Spinal cord (tissue), 10 donors: ENCODE data around the gene KNDC1. TPM values are rescaled to one million over a fixed set of nuclear protein-coding genes. Genes with fewer than 3 reads are reported as not detected.

ENCODE experiments used
- DNase-seq, 6 donors: peaks; one replicate each; pipeline versions ENCODE4 v3.0.0 to v3.0.0-alpha.2; 2013 to 2015; ENCODE audit warnings: low spot score in 6 of 6, low read depth in 4 of 6
- H3K27ac ChIP-seq: one replicate; pipeline ENCODE4 v1.5.1; 2013; ENCODE audit warnings: low read depth, low read length, control low read depth
- H3K27me3 ChIP-seq: one replicate; pipeline ENCODE4 v1.6.1; 2013; ENCODE audit warnings: low read length; ENCODE audit not compliant: control insufficient read depth, insufficient read depth
- H3K36me3 ChIP-seq: one replicate; pipeline ENCODE4 v1.6.1; 2013; ENCODE audit warnings: low read length; ENCODE audit not compliant: control insufficient read depth, insufficient read depth
- H3K4me1 ChIP-seq: one replicate; pipeline ENCODE4 v1.6.1; 2013; ENCODE audit warnings: low read length; ENCODE audit not compliant: control insufficient read depth, insufficient read depth
- H3K4me3 ChIP-seq: one replicate; pipeline ENCODE4 v1.5.1; 2013; ENCODE audit warnings: low read depth, low read length, control low read depth
- H3K9me3 ChIP-seq: one replicate; pipeline ENCODE4 v1.6.1; 2013; ENCODE audit warnings: low read length; ENCODE audit not compliant: control insufficient read depth, insufficient read depth
- WGBS: methylation state at CpG from one replicate; pipeline ENCODE4 v1.1.5; 2013; ENCODE audit warnings: missing lambda C conversion rate; ENCODE audit not compliant: insufficient coverage; 5-methylcytosine and 5-hydroxymethylcytosine counted together
- polyA plus RNA-seq, 2 donors: library from polyadenylated mRNA; unstranded; fragments of 120-200 nt; gene quantifications; one replicate each; pipeline ENCODE4 v1.2.1, GENCODE V29; 2013; ENCODE audit not compliant: insufficient read length in 2 of 2
- total RNA-seq, 2 donors: library from RNA; depleted of rRNA in 1 of 2; stranded (reverse); fragments of 120-200 nt in 1 of 2; fragments of >200 nt in 1 of 2; gene quantifications; one replicate each; pipeline versions ENCODE4 v1.2.3 to v1.2.4, GENCODE V29; 2013 to 2014
- donor health status: healthy.

Gene KNDC1
- total and polyA plus RNA-seq, 4 donors = 8.3 to 35.8 (median 23.5) TPM

DNA sequence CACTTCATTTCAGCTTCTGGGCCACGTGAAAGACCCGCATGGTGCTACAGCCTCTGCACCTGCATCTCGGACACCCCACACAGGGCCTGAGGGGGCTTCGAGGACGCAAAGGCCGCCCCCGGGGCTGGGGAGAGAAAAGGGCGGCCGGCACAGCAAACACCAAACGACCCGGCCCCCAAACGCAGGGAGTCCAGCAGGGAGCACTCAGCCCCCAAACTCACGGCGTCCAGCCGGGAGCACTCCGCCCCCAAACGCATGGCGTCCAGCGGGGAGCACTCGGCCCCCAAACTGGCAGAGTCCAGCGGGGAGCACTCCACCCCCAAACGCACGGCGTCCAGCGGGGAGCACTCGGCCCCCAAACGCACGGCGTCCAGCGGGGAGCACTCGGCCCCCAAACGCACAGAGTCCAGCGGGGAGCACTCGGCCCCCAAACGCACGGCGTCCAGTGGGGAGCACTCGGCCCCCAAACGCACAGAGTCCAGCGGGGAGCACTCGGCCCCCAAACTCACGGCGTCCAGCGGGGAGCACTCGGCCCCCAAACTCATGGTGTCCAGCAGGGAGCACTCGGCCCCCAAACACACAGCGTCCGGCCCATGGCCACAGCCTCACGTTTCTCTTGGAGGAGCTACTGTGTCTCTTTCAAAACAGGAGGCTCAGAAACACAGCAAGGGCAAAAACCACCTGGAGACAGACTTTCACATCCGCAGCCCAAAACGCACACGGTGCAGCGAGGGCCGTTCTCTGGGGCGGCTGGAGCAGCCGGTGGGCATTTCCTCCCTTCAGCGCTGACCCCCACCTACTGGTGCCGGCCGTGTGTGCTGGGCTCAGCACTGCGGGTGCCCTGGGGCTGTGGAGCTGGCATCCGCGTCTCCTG is 43.0 kb downstream of the KNDC1 start:
- 88% methylated on average over 61 of the region's 62 CpGs for WGBS
- no peak overlapping the region for H3K27ac ChIP-seq
- H3K4me1 ChIP-seq = no peaks in the 10 kb centered on the region
- no peak for DNase-seq
- H3K4me3 ChIP-seq = no peak overlapping the region
- no peaks in the 10 kb centered on the region for H3K27me3 ChIP-seq
- peaks cover 97% of the 10 kb centered on the region for H3K36me3 ChIP-seq
- H3K9me3 ChIP-seq = no peaks in the 10 kb centered on the region

GRCh38 chr10:133203652-133204195 is 43.7 kb downstream of the KNDC1 start:
- no peaks in the 10 kb centered on the region for H3K27me3 ChIP-seq
- 88% methylated on average over 31 of the region's 31 CpGs for WGBS
- peaks cover 94% of the 10 kb centered on the region for H3K36me3 ChIP-seq
- H3K27ac ChIP-seq = no peak overlapping the region
- no peaks in the 10 kb centered on the region for H3K4me1 ChIP-seq
- H3K9me3 ChIP-seq = no peaks in the 10 kb centered on the region
- H3K4me3 ChIP-seq = no peak overlapping the region
- DNase-seq = no peak

DNA sequence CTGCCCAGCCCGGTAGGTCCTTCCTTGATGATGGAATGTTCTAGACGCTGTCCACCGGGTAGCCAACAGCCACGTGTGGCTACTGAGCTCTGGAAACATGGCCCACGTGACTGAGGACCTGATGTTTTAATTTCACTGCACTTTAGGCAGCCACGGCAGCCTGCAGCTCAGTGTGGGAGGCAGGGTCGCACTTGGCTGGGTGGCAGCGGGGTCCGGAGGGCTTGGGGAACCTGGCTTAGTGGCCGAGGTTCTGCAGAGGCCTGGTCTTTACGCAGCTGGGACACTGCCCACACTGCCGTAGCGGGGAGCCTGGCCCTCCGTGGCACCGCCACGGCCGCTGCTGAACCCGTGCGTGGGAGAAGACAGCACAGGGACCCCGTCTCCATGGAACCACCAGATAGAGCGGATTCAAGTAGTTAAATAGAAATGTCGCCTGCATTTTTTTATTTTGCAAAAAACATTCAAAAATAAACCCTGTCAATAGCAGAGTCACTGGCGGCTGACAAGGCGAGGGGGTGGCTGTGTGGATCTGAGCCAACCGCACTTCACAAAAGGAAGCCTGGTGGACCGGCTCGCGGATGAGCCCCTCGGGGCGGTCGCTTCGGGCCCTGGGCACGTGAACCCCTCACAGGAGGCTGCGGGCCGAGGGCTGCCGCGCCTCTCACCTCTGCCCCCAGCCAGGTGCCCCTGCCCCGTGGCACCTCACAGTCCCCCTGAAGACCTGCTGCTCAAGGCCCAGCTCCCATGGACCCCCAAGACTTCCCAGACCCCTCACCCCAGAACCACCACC is 44.4 kb downstream of the KNDC1 start:
- Histone ChIP-seq H3K27ac (no peak overlapping the region), H3K9me3 (no peaks in the 10 kb centered on the region), H3K4me3 (no peak overlapping the region), H3K4me1 (no peaks in the 10 kb centered on the region), H3K36me3 (peaks cover 93% of the 10 kb centered on the region), H3K27me3 (no peaks in the 10 kb centered on the region)
- WGBS = 92% methylated on average over 28 of the region's 38 CpGs
- no peak for DNase-seq

DNA sequence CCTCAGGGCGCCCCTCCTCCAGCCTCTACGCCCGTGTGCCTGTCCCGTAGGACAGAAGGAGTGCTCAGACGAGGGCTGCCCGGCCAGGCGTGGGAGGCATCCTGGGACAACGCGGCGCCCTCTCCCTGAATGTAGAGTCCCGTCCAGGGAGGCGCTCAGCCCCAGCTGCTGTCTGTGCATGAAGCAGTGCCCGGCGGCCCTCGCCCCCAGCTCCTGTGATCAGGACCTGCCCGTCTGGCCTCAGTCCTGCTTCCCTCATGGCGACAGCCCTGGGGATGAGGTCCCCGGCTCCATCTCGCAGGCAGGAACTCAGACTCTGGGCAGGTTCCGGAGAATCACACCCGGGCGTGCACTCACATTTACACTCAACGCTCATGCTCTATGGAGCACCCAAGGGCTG is 45.1 kb downstream of the KNDC1 start:
- Histone ChIP-seq H3K4me1 (no peaks in the 10 kb centered on the region), H3K9me3 (no peaks in the 10 kb centered on the region), H3K36me3 (peaks cover 92% of the 10 kb centered on the region), H3K27ac (no peak overlapping the region), H3K4me3 (no peak overlapping the region), H3K27me3 (no peaks in the 10 kb centered on the region)
- DNase-seq = no peak
- 91% methylated on average over 23 of the region's 23 CpGs for WGBS

- Histone ChIP-seq H3K4me3 (no peak overlapping the region), H3K4me1 (no peaks in the 10 kb centered on the region), H3K27me3 (no peaks in the 10 kb centered on the region), H3K9me3 (no peaks in the 10 kb centered on the region), H3K36me3 (peaks cover 90% of the 10 kb centered on the region), H3K27ac (no peak overlapping the region)
- 74% methylated on average over 17 of the region's 17 CpGs for WGBS
- no peak for DNase-seq
Measured at GRCh38 chr10:133206356-133207040, 46.5 kb downstream of the KNDC1 start.

DNA sequence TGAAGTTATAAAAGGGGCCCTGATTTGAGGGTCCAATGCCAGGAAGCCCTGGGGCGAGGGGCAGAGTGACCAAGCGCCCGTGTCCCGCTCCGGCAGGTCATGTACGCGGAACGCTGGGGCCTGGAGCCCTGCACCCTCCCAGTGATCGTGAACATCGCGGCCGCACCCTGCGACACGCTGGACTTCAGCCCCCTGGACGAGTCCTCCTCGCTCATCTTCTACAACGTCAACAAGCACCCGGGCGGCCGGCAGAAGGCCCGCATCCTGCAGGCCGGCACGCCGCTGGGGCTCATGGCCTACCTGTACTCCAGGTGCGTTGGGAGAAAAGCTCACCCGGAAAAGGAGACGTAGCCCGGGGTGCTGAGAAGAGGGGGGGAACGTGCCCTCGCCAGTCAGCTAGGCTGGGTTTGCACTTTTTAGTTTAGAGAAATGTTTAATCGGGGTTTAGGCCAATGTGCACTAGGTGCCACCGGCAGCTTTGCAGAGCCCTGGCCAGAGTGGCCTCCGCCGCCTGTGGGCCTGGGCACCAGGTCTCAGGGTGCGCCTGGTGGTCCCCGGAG is 47.1 kb downstream of the KNDC1 start:
- WGBS = 87% methylated on average over 36 of the region's 36 CpGs

GRCh38 chr10:133207627-133208026 is 47.6 kb downstream of the KNDC1 start:
- DNase-seq = no peak
- no peaks in the 10 kb centered on the region for H3K4me1 ChIP-seq

More for the DNA sequence above, 47.1 kb downstream of the KNDC1 start:
- no peak for DNase-seq
- Histone ChIP-seq H3K4me3 (no peak overlapping the region), H3K4me1 (no peaks in the 10 kb centered on the region), H3K9me3 (no peaks in the 10 kb centered on the region), H3K27ac (no peak overlapping the region), H3K36me3 (peaks cover 90% of the 10 kb centered on the region), H3K27me3 (no peaks in the 10 kb centered on the region)

DNA sequence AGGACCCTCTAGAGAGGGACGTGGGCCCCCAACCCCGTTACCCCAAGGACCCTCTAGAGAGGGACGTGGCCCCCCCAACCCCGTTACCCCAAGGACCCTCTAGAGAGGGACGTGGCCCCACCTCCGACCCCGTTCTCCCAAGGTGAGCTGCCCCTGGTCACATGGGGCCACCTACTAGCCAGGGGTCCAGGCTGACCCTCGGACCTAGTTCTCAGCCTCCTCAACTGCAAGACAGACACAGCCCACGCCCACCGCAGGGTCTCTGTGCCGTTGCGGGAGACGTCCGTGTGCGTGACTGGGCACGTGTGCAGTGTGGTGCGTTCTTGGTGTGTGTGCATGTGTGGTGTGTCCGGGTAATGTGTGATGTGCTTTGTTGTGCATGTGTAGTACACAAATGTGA is 48.4 kb downstream of the KNDC1 start:
- H3K4me3 ChIP-seq = no peak overlapping the region
- H3K4me1 ChIP-seq = no peaks in the 10 kb centered on the region
- H3K27me3 ChIP-seq = no peaks in the 10 kb centered on the region
- H3K9me3 ChIP-seq = no peaks in the 10 kb centered on the region
- no peak for DNase-seq
- peaks cover 90% of the 10 kb centered on the region for H3K36me3 ChIP-seq
- no peak overlapping the region for H3K27ac ChIP-seq
- 95% methylated on average over 16 of the region's 18 CpGs for WGBS

More at GRCh38 chr10:133207627-133208026, 47.6 kb downstream of the KNDC1 start:
- H3K9me3 ChIP-seq = no peaks in the 10 kb centered on the region
- WGBS = 78% methylated on average over 16 of the region's 17 CpGs
- H3K4me3 ChIP-seq = no peak overlapping the region
- H3K27me3 ChIP-seq = no peaks in the 10 kb centered on the region
- H3K36me3 ChIP-seq = peaks cover 90% of the 10 kb centered on the region
- no peak overlapping the region for H3K27ac ChIP-seq

GRCh38 chr10:133209117-133209516 is 49.1 kb downstream of the KNDC1 start:
- Histone ChIP-seq H3K27ac (no peak overlapping the region), H3K27me3 (no peaks in the 10 kb centered on the region), H3K36me3 (peaks cover 90% of the 10 kb centered on the region), H3K9me3 (no peaks in the 10 kb centered on the region), H3K4me3 (no peak overlapping the region), H3K4me1 (no peaks in the 10 kb centered on the region)
- DNase-seq = no peak
- WGBS = 98% methylated on average over 14 of the region's 14 CpGs
